Panc1 (cell line): ENCODE results near the gene KDM2B.

ENCODE experiments used
- CTCF ChIP-seq: fragments of 450-650 bp; IDR thresholded peaks from 2 replicates; pipeline ENCODE4 v1.5.1; 2017; ENCODE audit warnings: mild to moderate bottlenecking
- POLR2AphosphoS5 ChIP-seq: IDR thresholded peaks from 2 replicates; pipeline ENCODE4 v1.6.1; 2012; ENCODE audit warnings: mild to moderate bottlenecking, low read depth, low read length, moderate library complexity

- TF ChIP-seq CTCF: no peak
- no peak for TF ChIP-seq POLR2AphosphoS5
These were observed 62.2 kb downstream of the KDM2B start for GRCh38 chr12:121518656-121519055.
